OCI-LY7 (cell line): Measurements from ENCODE around the gene KLHL33.

Experiments used
- EZH2phosphoT487 ChIP-seq: fragments of 200-600 bp; sonication (generic); IDR thresholded peaks from 2 replicates; pipeline ENCODE4 v1.6.1; 2018; ENCODE audit warnings: low read depth, borderline replicate concordance, mild to moderate bottlenecking, mixed run types, antibody characterized with exemption, low read length, moderate library complexity, mixed read lengths
- TF ChIP-seq, protein P1 (sequence below): fragments of 200-600 bp; sonication (generic); conservative IDR thresholded peaks from 2 replicates; pipeline ENCODE4 v1.5.1; 2014; ENCODE audit warnings: mild to moderate bottlenecking, antibody characterized with exemption, low read length, moderate library complexity, mixed read lengths

DNA sequence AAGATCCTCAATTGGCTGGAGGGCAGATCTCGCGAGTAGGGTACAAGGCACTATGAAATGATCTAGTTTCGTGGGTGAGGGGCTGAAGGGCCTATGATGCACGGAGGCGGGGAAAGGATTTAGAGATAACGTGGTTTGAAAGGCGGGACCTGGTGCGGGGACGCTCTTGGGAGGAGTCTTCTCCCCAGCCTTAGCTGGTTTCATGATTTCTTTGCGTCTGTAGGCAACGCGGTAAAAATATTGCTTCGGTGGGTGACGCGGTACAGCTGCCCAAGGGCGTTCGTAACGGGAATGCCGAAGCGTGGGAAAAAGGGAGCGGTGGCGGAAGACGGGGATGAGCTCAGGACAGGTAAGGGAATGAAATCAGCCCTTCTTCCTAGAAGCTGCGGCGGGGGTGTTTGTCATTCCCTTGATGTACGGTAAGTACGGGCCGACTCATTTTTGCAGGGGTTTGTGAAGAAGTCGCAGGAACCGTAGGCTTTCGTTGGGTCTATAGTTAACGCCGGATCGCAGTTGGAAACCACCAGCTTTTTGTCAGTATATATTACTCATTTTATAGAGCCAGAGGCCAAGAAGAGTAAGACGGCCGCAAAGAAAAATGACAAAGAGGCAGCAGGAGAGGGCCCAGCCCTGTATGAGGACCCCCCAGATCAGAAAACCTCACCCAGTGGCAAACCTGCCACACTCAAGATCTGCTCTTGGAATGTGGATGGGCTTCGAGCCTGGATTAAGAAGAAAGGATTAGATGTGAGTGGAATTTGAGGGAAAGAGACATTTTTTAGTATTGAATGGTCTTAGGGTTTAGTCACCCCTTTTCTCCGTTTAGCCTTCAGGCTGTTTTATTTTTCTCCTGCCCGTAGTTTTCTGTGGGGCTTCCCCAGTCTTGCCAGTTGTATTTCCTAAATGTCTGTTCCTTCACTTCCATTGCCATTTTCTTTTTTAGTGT is 19.7 kb upstream of the KLHL33 start:
- no peak for TF ChIP-seq EZH2phosphoT487
- TF ChIP-seq, protein P1, sequence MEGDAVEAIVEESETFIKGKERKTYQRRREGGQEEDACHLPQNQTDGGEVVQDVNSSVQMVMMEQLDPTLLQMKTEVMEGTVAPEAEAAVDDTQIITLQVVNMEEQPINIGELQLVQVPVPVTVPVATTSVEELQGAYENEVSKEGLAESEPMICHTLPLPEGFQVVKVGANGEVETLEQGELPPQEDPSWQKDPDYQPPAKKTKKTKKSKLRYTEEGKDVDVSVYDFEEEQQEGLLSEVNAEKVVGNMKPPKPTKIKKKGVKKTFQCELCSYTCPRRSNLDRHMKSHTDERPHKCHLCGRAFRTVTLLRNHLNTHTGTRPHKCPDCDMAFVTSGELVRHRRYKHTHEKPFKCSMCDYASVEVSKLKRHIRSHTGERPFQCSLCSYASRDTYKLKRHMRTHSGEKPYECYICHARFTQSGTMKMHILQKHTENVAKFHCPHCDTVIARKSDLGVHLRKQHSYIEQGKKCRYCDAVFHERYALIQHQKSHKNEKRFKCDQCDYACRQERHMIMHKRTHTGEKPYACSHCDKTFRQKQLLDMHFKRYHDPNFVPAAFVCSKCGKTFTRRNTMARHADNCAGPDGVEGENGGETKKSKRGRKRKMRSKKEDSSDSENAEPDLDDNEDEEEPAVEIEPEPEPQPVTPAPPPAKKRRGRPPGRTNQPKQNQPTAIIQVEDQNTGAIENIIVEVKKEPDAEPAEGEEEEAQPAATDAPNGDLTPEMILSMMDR: no peak
